ENCODE results near the gene TRDMT1. TPM values are rescaled to one million over a fixed set of nuclear protein-coding genes. Genes with fewer than 3 reads are reported as not detected.

TRDMT1 gene
- total and polyA plus RNA-seq, 2 donors (not counting 1 experiment from before 2014, with no cell fraction given) = 3.0 to 20.4 TPM

DNA sequence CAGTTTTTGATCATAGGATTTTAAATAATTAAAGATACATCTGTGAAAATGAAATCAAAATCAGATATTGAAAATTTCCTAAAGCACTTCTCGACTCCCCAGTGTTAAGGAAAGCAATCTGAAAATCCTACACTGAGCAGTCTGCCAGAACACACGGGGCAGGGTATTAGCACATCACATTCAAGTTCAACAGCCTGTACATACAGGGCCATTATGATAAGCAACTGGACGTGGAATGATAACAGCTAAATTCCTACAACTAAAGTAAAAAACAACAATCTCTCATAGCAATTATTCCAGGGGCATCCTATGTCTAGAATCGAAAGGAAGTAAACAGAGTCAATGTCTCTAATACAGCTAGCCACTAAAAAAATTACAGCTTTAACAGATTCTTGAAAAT lies 31.7 kb downstream of the TRDMT1 start:
- Histone ChIP-seq H3K9ac (ENCODE audit: low read length) (no peak overlapping the region), H3K4me3 (ENCODE audit: control extremely low read depth in 1 of 5, extremely low read depth in 1 of 5, insufficient read depth in 1 of 5, low read depth in 2 of 5, low read length in 4 of 5) (no peak overlapping the region), H3K4me2 (replicated peaks; ENCODE audit: low read depth, low read length, poor library complexity, severe bottlenecking) (no peak overlapping the region), H4K20me1 (ENCODE audit: control insufficient read depth, insufficient read depth, low read length, poor library complexity, severe bottlenecking) (no peaks in the 10 kb centered on the region), H3K27me3 (replicated peaks in 1 of 4; ENCODE audit: control extremely low read depth in 1 of 4, control insufficient read depth in 3 of 4, insufficient read depth in 4 of 4, low read length in 3 of 4) (no peaks in the 10 kb centered on the region), H3K27ac (ENCODE audit: low read length in 2 of 2) (no peak overlapping the region), H2AFZ (ENCODE audit: insufficient read depth, low read depth, low read length, poor library complexity, severe bottlenecking) (no peak overlapping the region), H3K79me2 (ENCODE audit: control insufficient read depth, insufficient read depth, low read length) (no peaks in the 10 kb centered on the region), H3K4me1 (ENCODE audit: control insufficient read depth in 2 of 2, insufficient read depth in 2 of 2, low read length in 2 of 2) (no peaks in the 10 kb centered on the region), H3K9me3 (ENCODE audit: control extremely low read depth in 1 of 3, control insufficient read depth in 2 of 3, insufficient read depth in 1 of 3, low read length in 2 of 3) (no peaks in the 10 kb centered on the region), H3K36me3 (replicated peaks in 1 of 2; ENCODE audit: control extremely low read depth in 1 of 2, control insufficient read depth in 1 of 2, extremely low read depth in 1 of 2, insufficient read depth in 2 of 2, low read length in 1 of 2) (peaks cover 1 to 9% of the 10 kb centered on the region in 2 experiments)
- 93% methylated on average over 3 of the region's 4 CpGs for WGBS (ENCODE audit: insufficient coverage)
- Mint-ChIP-seq H3K27ac (no peak overlapping the region), H3K27me3 (no peaks in the 10 kb centered on the region), H3K4me3 (no peak overlapping the region), H3K4me1 (no peaks in the 10 kb centered on the region), H3K9me3 (ENCODE audit: insufficient read depth) (no peaks in the 10 kb centered on the region)
- ChIA-PET CTCF (no interaction called here), POLR2A (no interaction called here)
- TF ChIP-seq, protein P1, sequence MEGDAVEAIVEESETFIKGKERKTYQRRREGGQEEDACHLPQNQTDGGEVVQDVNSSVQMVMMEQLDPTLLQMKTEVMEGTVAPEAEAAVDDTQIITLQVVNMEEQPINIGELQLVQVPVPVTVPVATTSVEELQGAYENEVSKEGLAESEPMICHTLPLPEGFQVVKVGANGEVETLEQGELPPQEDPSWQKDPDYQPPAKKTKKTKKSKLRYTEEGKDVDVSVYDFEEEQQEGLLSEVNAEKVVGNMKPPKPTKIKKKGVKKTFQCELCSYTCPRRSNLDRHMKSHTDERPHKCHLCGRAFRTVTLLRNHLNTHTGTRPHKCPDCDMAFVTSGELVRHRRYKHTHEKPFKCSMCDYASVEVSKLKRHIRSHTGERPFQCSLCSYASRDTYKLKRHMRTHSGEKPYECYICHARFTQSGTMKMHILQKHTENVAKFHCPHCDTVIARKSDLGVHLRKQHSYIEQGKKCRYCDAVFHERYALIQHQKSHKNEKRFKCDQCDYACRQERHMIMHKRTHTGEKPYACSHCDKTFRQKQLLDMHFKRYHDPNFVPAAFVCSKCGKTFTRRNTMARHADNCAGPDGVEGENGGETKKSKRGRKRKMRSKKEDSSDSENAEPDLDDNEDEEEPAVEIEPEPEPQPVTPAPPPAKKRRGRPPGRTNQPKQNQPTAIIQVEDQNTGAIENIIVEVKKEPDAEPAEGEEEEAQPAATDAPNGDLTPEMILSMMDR (IDR thresholded peaks at IDR 0.05) = no peak
- no peak for TF ChIP-seq EZH2 (IDR thresholded peaks at IDR 0.05; ENCODE audit: borderline replicate concordance, insufficient read depth, low read depth, low read length, poor library complexity, severe bottlenecking)
- ATAC-seq (ENCODE audit: low read depth) (no peak), DNase-seq (no peak)
- intact Hi-C loops (cut with micrococcal nuclease) = no loop called here

DNA sequence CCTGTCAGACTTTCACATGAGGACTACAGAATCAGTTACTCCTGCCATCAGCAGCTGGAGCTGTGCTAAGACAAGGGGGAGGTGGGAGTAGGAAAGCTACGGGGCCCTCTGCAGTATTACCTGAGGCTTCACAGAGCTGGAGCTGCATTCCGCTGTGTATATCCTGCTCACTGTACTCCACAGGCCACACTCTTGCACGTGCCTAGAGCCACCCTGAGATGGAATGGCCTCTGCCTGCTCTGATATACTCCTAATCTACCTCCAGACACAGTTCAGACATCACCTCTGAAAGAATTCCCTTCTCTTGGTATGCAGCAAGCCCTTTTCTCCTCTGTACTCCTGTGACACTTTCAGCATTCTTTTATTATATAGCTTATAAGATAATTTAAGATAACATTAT lies 34.8 kb downstream of the TRDMT1 start:
- H3K79me2 ChIP-seq (ENCODE audit: control insufficient read depth, insufficient read depth, low read length) = no peaks in the 10 kb centered on the region
- no peaks in the 10 kb centered on the region for H4K20me1 ChIP-seq (ENCODE audit: control insufficient read depth, insufficient read depth, low read length, poor library complexity, severe bottlenecking)
- no peaks in the 10 kb centered on the region for H3K27me3 ChIP-seq (replicated peaks in 1 of 4; ENCODE audit: control extremely low read depth in 1 of 4, control insufficient read depth in 3 of 4, insufficient read depth in 4 of 4, low read length in 3 of 4)
- CTCF ChIA-PET = interaction anchor here (1.4 kb wide), 1 partner anchor 36 kb away, joined by 3 read pairs; no protein-coding TSS in a partner anchor
- no peaks in the 10 kb centered on the region for H3K9me3 Mint-ChIP-seq (ENCODE audit: insufficient read depth)
- H3K4me2 ChIP-seq (replicated peaks; ENCODE audit: low read depth, low read length, poor library complexity, severe bottlenecking) = no peak overlapping the region
- 100% methylated on average over 2 of the region's 3 CpGs for WGBS (ENCODE audit: insufficient coverage)
- H2AFZ ChIP-seq (ENCODE audit: insufficient read depth, low read depth, low read length, poor library complexity, severe bottlenecking) = no peak overlapping the region
- H3K4me3 ChIP-seq (ENCODE audit: control extremely low read depth in 1 of 5, extremely low read depth in 1 of 5, insufficient read depth in 1 of 5, low read depth in 2 of 5, low read length in 4 of 5) = no peak overlapping the region
- H3K27ac ChIP-seq (ENCODE audit: low read length in 2 of 2) = no peak overlapping the region
- TF ChIP-seq, protein P1 (IDR thresholded peaks at IDR 0.05) = no peak
- TF ChIP-seq EZH2 (IDR thresholded peaks at IDR 0.05; ENCODE audit: borderline replicate concordance, insufficient read depth, low read depth, low read length, poor library complexity, severe bottlenecking) = no peak
- no peaks in the 10 kb centered on the region for H3K4me1 Mint-ChIP-seq
- H3K27ac Mint-ChIP-seq = no peak overlapping the region
- no peaks in the 10 kb centered on the region for H3K4me1 ChIP-seq (ENCODE audit: control insufficient read depth in 2 of 2, insufficient read depth in 2 of 2, low read length in 2 of 2)
- no peaks in the 10 kb centered on the region for H3K27me3 Mint-ChIP-seq
- intact Hi-C loops (cut with micrococcal nuclease) = no loop called here
- H3K9me3 ChIP-seq (ENCODE audit: control extremely low read depth in 1 of 3, control insufficient read depth in 2 of 3, insufficient read depth in 1 of 3, low read length in 2 of 3) = no peaks in the 10 kb centered on the region
- H3K9ac ChIP-seq (ENCODE audit: low read length) = no peak overlapping the region
- ATAC-seq (ENCODE audit: low read depth) (no peak), DNase-seq (no peak)
- no peak overlapping the region for H3K4me3 Mint-ChIP-seq
- H3K36me3 ChIP-seq (replicated peaks in 1 of 2; ENCODE audit: control extremely low read depth in 1 of 2, control insufficient read depth in 1 of 2, extremely low read depth in 1 of 2, insufficient read depth in 2 of 2, low read length in 1 of 2) = peaks cover 1 to 8% of the 10 kb centered on the region in 2 experiments
- POLR2A ChIA-PET = no interaction called here

Measured in B cell (primary cell).